ENCODE data around the gene ADAMTS9. TPM values are rescaled to one million over a fixed set of nuclear protein-coding genes. Genes with fewer than 3 reads are reported as not detected.

ADAMTS9 gene
- polyA plus RNA-seq, 1 experiment = 0.16 TPM

GRCh38 chr3:64648927-64649906 lies 38.6 kb downstream of the ADAMTS9 start:
- Histone ChIP-seq H3K27me3 (ENCODE audit: control insufficient read depth, insufficient read depth, low read length) (no peaks in the 10 kb centered on the region), H3K4me3 (ENCODE audit: low read depth, low read length) (no peak overlapping the region), H3K36me3 (ENCODE audit: control insufficient read depth, insufficient read depth, low read length) (no peaks in the 10 kb centered on the region)
- no peak for TF ChIP-seq CTCF (IDR thresholded peaks at IDR 0.05; ENCODE audit: insufficient read depth, low read depth, low read length)
- CTCF ChIA-PET = interaction anchor here (1.2 kb wide), 1 partner anchor 119 kb away, joined by 4 read pairs; no protein-coding TSS in a partner anchor
- no peak for DNase-seq (ENCODE audit: low read depth)
- POLR2A ChIA-PET = no interaction called here

GRCh38 chr3:64647825-64648224 lies 40.0 kb downstream of the ADAMTS9 start:
- no peaks in the 10 kb centered on the region for H3K36me3 ChIP-seq (ENCODE audit: control insufficient read depth, insufficient read depth, low read length)
- ChIA-PET POLR2A (no interaction called here), CTCF (interaction anchor here (0.7 kb wide), 1 partner anchor 9 kb away, joined by 3 read pairs; no protein-coding TSS in a partner anchor)
- H3K27me3 ChIP-seq (ENCODE audit: control insufficient read depth, insufficient read depth, low read length) = no peaks in the 10 kb centered on the region
- DNase-seq (ENCODE audit: low read depth) = no peak
- H3K4me3 ChIP-seq (ENCODE audit: low read depth, low read length) = no peak overlapping the region
- no peak for TF ChIP-seq CTCF (IDR thresholded peaks at IDR 0.05; ENCODE audit: insufficient read depth, low read depth, low read length)

DNA sequence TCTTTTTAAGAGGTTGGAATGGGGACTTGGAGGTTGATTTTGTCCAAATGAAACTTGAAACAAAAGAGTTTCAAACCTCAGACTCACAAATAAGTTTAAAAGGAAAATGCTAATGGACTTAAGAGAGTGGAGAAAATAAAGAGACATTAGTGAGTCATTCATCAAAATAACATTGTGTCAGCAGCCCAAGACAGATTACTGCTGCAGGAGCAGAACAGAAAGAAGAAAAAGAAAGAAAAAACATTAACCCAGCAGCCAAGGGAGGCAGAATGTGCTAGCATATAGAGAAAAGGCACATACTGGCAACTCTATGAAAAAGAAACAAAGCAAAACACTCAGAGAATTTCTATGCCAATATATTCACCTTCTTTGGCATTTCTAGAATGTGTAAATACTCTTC lies 42.6 kb downstream of the ADAMTS9 start:
- H3K36me3 ChIP-seq (ENCODE audit: control insufficient read depth, insufficient read depth, low read length) = no peaks in the 10 kb centered on the region
- no peaks in the 10 kb centered on the region for H3K27me3 ChIP-seq (ENCODE audit: control insufficient read depth, insufficient read depth, low read length)
- ChIA-PET POLR2A (no interaction called here), CTCF (no interaction called here)
- DNase-seq (ENCODE audit: low read depth) = no peak
- TF ChIP-seq CTCF (IDR thresholded peaks at IDR 0.05; ENCODE audit: insufficient read depth, low read depth, low read length) = no peak
- no peak overlapping the region for H3K4me3 ChIP-seq (ENCODE audit: low read depth, low read length)

GRCh38 chr3:64644483-64644882 lies 43.3 kb downstream of the ADAMTS9 start:
- no peak for TF ChIP-seq CTCF (IDR thresholded peaks at IDR 0.05; ENCODE audit: insufficient read depth, low read depth, low read length)
- H3K27me3 ChIP-seq (ENCODE audit: control insufficient read depth, insufficient read depth, low read length) = no peaks in the 10 kb centered on the region
- no peaks in the 10 kb centered on the region for H3K36me3 ChIP-seq (ENCODE audit: control insufficient read depth, insufficient read depth, low read length)
- DNase-seq (ENCODE audit: low read depth) = no peak
- POLR2A ChIA-PET = no interaction called here
- no peak overlapping the region for H3K4me3 ChIP-seq (ENCODE audit: low read depth, low read length)
- CTCF ChIA-PET = no interaction called here

GRCh38 chr3:64642327-64643151 lies 45.3 kb downstream of the ADAMTS9 start:
- DNase-seq (ENCODE audit: low read depth) = no peak
- no peaks in the 10 kb centered on the region for H3K36me3 ChIP-seq (ENCODE audit: control insufficient read depth, insufficient read depth, low read length)
- no peak overlapping the region for H3K4me3 ChIP-seq (ENCODE audit: low read depth, low read length)
- CTCF ChIA-PET = no interaction called here
- no peak for TF ChIP-seq CTCF (IDR thresholded peaks at IDR 0.05; ENCODE audit: insufficient read depth, low read depth, low read length)
- POLR2A ChIA-PET = no interaction called here
- no peaks in the 10 kb centered on the region for H3K27me3 ChIP-seq (ENCODE audit: control insufficient read depth, insufficient read depth, low read length)

All from BJ (cell line).